Esophagus (tissue), 2 donors: ENCODE results near the gene NBAS. TPM values are rescaled to one million over a fixed set of nuclear protein-coding genes. Genes with fewer than 3 reads are reported as not detected.

Source experiments
- H3K27ac ChIP-seq, 2 donors: one replicate each; pipeline ENCODE4 v1.5.1; 2013; ENCODE audit warnings: low read depth in 2 of 2, mild to moderate bottlenecking in 2 of 2, inconsistent platforms in 1 of 2, low read length in 1 of 2, moderate library complexity in 1 of 2
- H3K27me3 ChIP-seq, 2 donors: one replicate each; pipeline ENCODE4 v1.6.1; 2013; ENCODE audit warnings: low read length in 2 of 2, control low read depth in 1 of 2, mild to moderate bottlenecking in 1 of 2; ENCODE audit not compliant: insufficient read depth in 2 of 2, control insufficient read depth in 1 of 2
- H3K36me3 ChIP-seq, 2 donors: one replicate each; pipeline ENCODE4 v1.6.1; 2013; ENCODE audit warnings: low read length in 1 of 2; ENCODE audit not compliant: control insufficient read depth in 2 of 2, insufficient read depth in 2 of 2
- H3K4me1 ChIP-seq, 2 donors: one replicate each; pipeline ENCODE4 v1.6.1; 2013; ENCODE audit warnings: low read length in 1 of 2; ENCODE audit not compliant: control insufficient read depth in 2 of 2, insufficient read depth in 2 of 2
- H3K4me3 ChIP-seq, 2 donors: one replicate each; pipeline ENCODE4 v1.5.1; 2013; ENCODE audit warnings: low read length in 2 of 2, mild to moderate bottlenecking in 2 of 2, low read depth in 1 of 2, moderate library complexity in 1 of 2
- H3K9me3 ChIP-seq, 2 donors: one replicate each; pipeline ENCODE4 v1.6.1; 2013; ENCODE audit warnings: mild to moderate bottlenecking in 2 of 2, low read depth in 1 of 2, low read length in 1 of 2, moderate library complexity in 1 of 2; ENCODE audit not compliant: control insufficient read depth in 2 of 2, insufficient read depth in 1 of 2
- WGBS, 2 donors: extraction: QIAGEN DNeasy Blood & Tissue Kit; methylation state at CpG; one replicate each; pipeline ENCODE4 v1.1.7; 2013; 5-methylcytosine and 5-hydroxymethylcytosine counted together
- polyA plus RNA-seq, 2 donors: library from polyadenylated mRNA; stranded (reverse); fragments of 200-250 nt; gene quantifications; one replicate each; pipeline ENCODE4 v1.2.3, GENCODE V29; 2013
- donor health status: healthy with polysubstance abuse.
- donor health status: Bipolar disorder and iron deficiency.

The NBAS gene
- polyA plus RNA-seq, 2 donors, result 13.8 to 15.0 TPM

- H3K36me3 ChIP-seq, result peaks cover 0 to 6% of the 10 kb centered on the region in 2 donors
- H3K4me3 ChIP-seq, result no peak overlapping the region
- H3K27me3 ChIP-seq, result no peaks in the 10 kb centered on the region
- WGBS, 2 donors, result 95 to 99% methylated on average over 1 of the region's 1 CpG
- H3K9me3 ChIP-seq, result no peaks in the 10 kb centered on the region
- no peaks in the 10 kb centered on the region for H3K4me1 ChIP-seq
- H3K27ac ChIP-seq, result no peak overlapping the region
Observed at GRCh38 chr2:15354596-15355366, 206.4 kb downstream of the NBAS start.

- Histone ChIP-seq H3K4me3 (no peak overlapping the region), H3K27ac (no peak overlapping the region), H3K36me3 (peaks cover 0 to 6% of the 10 kb centered on the region in 2 donors), H3K9me3 (no peaks in the 10 kb centered on the region), H3K4me1 (no peaks in the 10 kb centered on the region), H3K27me3 (no peaks in the 10 kb centered on the region)
- 90 to 93% methylated on average over 11 of the region's 11 CpGs for WGBS, 2 donors
Observed at GRCh38 chr2:15352363-15352762, 208.8 kb downstream of the NBAS start.

GRCh38 chr2:15348636-15349035 is 212.5 kb downstream of the NBAS start:
- Histone ChIP-seq H3K36me3 (peaks cover 0 to 6% of the 10 kb centered on the region in 2 donors), H3K27me3 (no peaks in the 10 kb centered on the region), H3K4me1 (no peaks in the 10 kb centered on the region), H3K27ac (no peak overlapping the region), H3K9me3 (no peaks in the 10 kb centered on the region), H3K4me3 (no peak overlapping the region)
- WGBS, 2 donors, result 95% methylated on average over 5 of the region's 5 CpGs

- H3K36me3 ChIP-seq, result peaks cover under 1 to 6% of the 10 kb centered on the region in 2 donors
- WGBS, 2 donors, result 62 to 79% methylated on average over 4 of the region's 4 CpGs
Observed at GRCh38 chr2:15348045-15348444, 213.1 kb downstream of the NBAS start.

GRCh38 chr2:15346624-15347023 is 214.5 kb downstream of the NBAS start:
- no peaks in the 10 kb centered on the region for H3K27me3 ChIP-seq
- no peaks in the 10 kb centered on the region for H3K9me3 ChIP-seq
- peaks cover 3% of the 10 kb centered on the region in 2 donors for H3K36me3 ChIP-seq
- no peak overlapping the region for H3K27ac ChIP-seq
- no peak overlapping the region for H3K4me3 ChIP-seq
- H3K4me1 ChIP-seq, result no peaks in the 10 kb centered on the region
- WGBS, 2 donors, result 94 to 98% methylated on average over 1 of the region's 1 CpG

More at GRCh38 chr2:15348045-15348444, 213.1 kb downstream of the NBAS start:
- no peaks in the 10 kb centered on the region for H3K4me1 ChIP-seq
- H3K27ac ChIP-seq, result no peak overlapping the region
- no peaks in the 10 kb centered on the region for H3K27me3 ChIP-seq
- H3K9me3 ChIP-seq, result no peaks in the 10 kb centered on the region
- H3K4me3 ChIP-seq, result no peak overlapping the region

- 41 to 46% methylated on average over 1 of the region's 1 CpG for WGBS, 2 donors
- Histone ChIP-seq H3K4me3 (no peak overlapping the region), H3K27ac (no peak overlapping the region), H3K4me1 (no peaks in the 10 kb centered on the region), H3K9me3 (no peaks in the 10 kb centered on the region), H3K36me3 (peaks cover 0 to 3% of the 10 kb centered on the region in 2 donors), H3K27me3 (no peaks in the 10 kb centered on the region)
Observed at GRCh38 chr2:15337996-15338666, 223.0 kb downstream of the NBAS start.

- H3K27ac ChIP-seq, result no peak overlapping the region
- peaks cover 0 to 5% of the 10 kb centered on the region in 2 donors for H3K27me3 ChIP-seq
- H3K9me3 ChIP-seq, result no peaks in the 10 kb centered on the region
- no peak overlapping the region for H3K4me3 ChIP-seq
- WGBS, 2 donors, result 40 to 68% methylated on average over 5 of the region's 5 CpGs
- peaks cover 0 to 2% of the 10 kb centered on the region in 2 donors for H3K36me3 ChIP-seq
- no peaks in the 10 kb centered on the region for H3K4me1 ChIP-seq
Observed at GRCh38 chr2:15334644-15335326, 226.3 kb downstream of the NBAS start.

GRCh38 chr2:15331787-15332186 is 229.3 kb downstream of the NBAS start:
- H3K4me3 ChIP-seq, result no peak overlapping the region
- 88 to 89% methylated on average over 2 of the region's 2 CpGs for WGBS, 2 donors
- peaks cover 0 to 6% of the 10 kb centered on the region in 2 donors for H3K36me3 ChIP-seq

GRCh38 chr2:15325296-15325695 is 235.8 kb downstream of the NBAS start:
- Histone ChIP-seq H3K4me1 (no peaks in the 10 kb centered on the region), H3K4me3 (no peak overlapping the region), H3K27ac (no peak overlapping the region), H3K9me3 (no peaks in the 10 kb centered on the region), H3K27me3 (no peaks in the 10 kb centered on the region), H3K36me3 (peaks cover 0 to 5% of the 10 kb centered on the region in 2 donors)
- 84% methylated on average over 1 of the region's 1 CpG for WGBS, 2 donors

More at GRCh38 chr2:15331787-15332186, 229.3 kb downstream of the NBAS start:
- Histone ChIP-seq H3K4me1 (no peaks in the 10 kb centered on the region), H3K27ac (no peak overlapping the region), H3K27me3 (peaks cover 0 to 5% of the 10 kb centered on the region in 2 donors), H3K9me3 (no peaks in the 10 kb centered on the region)
